GM23248 (cell line): ENCODE data around the gene TRIM29. TPM values are rescaled to one million over a fixed set of nuclear protein-coding genes. Genes with fewer than 3 reads are reported as not detected.
A peak's percentile ranks its signal among the peaks of the same experiment; 100 is the strongest.

ENCODE experiments used
- DNase-seq: peaks from one replicate; pipeline ENCODE4 v3.0.0-alpha.2; 2015
- H2AFZ ChIP-seq: fragments of 200-600 bp; sonication (generic); 2 replicates; pipeline ENCODE4 v1.6.1; 2016; ENCODE audit warnings: antibody characterized with exemption
- H3F3A ChIP-seq: fragments of 200-600 bp; sonication (generic); 2 replicates; pipeline ENCODE4 v1.6.1; 2016; ENCODE audit warnings: mild to moderate bottlenecking, antibody characterized with exemption, mixed run types; ENCODE audit not compliant: insufficient read depth
- H3K27ac ChIP-seq: fragments of 200-600 bp; sonication (generic); 2 replicates; pipeline ENCODE4 v1.5.1; 2016; ENCODE audit warnings: mild to moderate bottlenecking
- H3K27me3 ChIP-seq: fragments of 200-600 bp; sonication (generic); replicated peaks from 2 replicates; pipeline ENCODE4 v1.6.1; 2016; ENCODE audit warnings: mild to moderate bottlenecking; ENCODE audit not compliant: insufficient read depth
- H3K36me3 ChIP-seq: fragments of 200-600 bp; sonication (generic); 2 replicates; pipeline ENCODE4 v1.6.1; 2016; ENCODE audit warnings: low read depth, mild to moderate bottlenecking
- H3K4me1 ChIP-seq: fragments of 200-600 bp; sonication (generic); 2 replicates; pipeline ENCODE4 v1.6.1; 2016; ENCODE audit warnings: mild to moderate bottlenecking; ENCODE audit not compliant: insufficient read depth
- H3K4me2 ChIP-seq: fragments of 200-600 bp; sonication (generic); one replicate; pipeline ENCODE4 v1.6.1; 2016; ENCODE audit warnings: mild to moderate bottlenecking; ENCODE audit not compliant: unreplicated experiment
- H3K4me3 ChIP-seq: fragments of 200-600 bp; sonication (generic); 2 replicates; pipeline ENCODE4 v1.5.1; 2016; ENCODE audit warnings: mild to moderate bottlenecking
- H3K79me2 ChIP-seq: fragments of 200-600 bp; sonication (generic); 2 replicates; pipeline ENCODE4 v1.6.1; 2016; ENCODE audit warnings: mild to moderate bottlenecking; ENCODE audit not compliant: insufficient read depth
- H3K9ac ChIP-seq: fragments of 200-600 bp; sonication (generic); 2 replicates; pipeline ENCODE4 v1.6.1; 2016; ENCODE audit warnings: mild to moderate bottlenecking
- H3K9me2 ChIP-seq: fragments of 200-600 bp; sonication (generic); 2 replicates; pipeline ENCODE4 v1.6.1; 2016; ENCODE audit warnings: mixed run types, mild to moderate bottlenecking, moderate library complexity; ENCODE audit not compliant: insufficient read depth
- H3K9me3 ChIP-seq: fragments of 200-600 bp; sonication (generic); one replicate; pipeline ENCODE4 v1.6.1; 2017; ENCODE audit warnings: low read depth
- H4K20me1 ChIP-seq: fragments of 200-600 bp; sonication (generic); 2 replicates; pipeline ENCODE4 v1.6.0; 2016; ENCODE audit not compliant: insufficient read depth
- EZH2 ChIP-seq: fragments of 200-600 bp; sonication (generic); IDR thresholded peaks from 2 replicates; pipeline ENCODE4 v1.6.1; 2018; ENCODE audit warnings: antibody characterized with exemption, mild to moderate bottlenecking; ENCODE audit not compliant: insufficient read depth, poor library complexity, severe bottlenecking
- EZH2phosphoT487 ChIP-seq: fragments of 200-600 bp; sonication (generic); IDR thresholded peaks from 2 replicates; pipeline ENCODE4 v1.6.1; 2018; ENCODE audit warnings: antibody characterized with exemption, moderate library complexity, mild to moderate bottlenecking, low read depth; ENCODE audit not compliant: insufficient read depth
- WGBS, 2 experiments: methylation state at CpG; one replicate each; pipeline ENCODE4 v1.1.6; 2015 to 2017; ENCODE audit warnings: low lambda C conversion rate in 2 of 2, low coverage in 1 of 2; ENCODE audit errors: missing lambda C conversion rate in 2 of 2; 5-methylcytosine and 5-hydroxymethylcytosine counted together
- in situ Hi-C: fragments of 300-500 bp; cut with MboI; formaldehyde crosslinking; loops from 2 replicates; pipeline ENCODE4 v1.15.0; 2020
- polyA plus RNA-seq: library from polyadenylated mRNA; unstranded; fragments of >200 nt; fragmentation: Nextera tagmentation; extraction: Ambion mirVana; gene quantifications from 2 replicates; pipeline ENCODE4 v1.2.1, GENCODE V29; 2016
- total RNA-seq: library from RNA; depleted of rRNA; stranded (reverse); fragments of >200 nt; shearing (Covaris generic); gene quantifications from 2 replicates; pipeline ENCODE4 v1.2.3, GENCODE V29; 2014

The TRIM29 gene
- total and polyA plus RNA-seq, 2 experiments from 2014 or later: 0.86 TPM; not detected in 1

- Histone ChIP-seq H2AFZ (no peak overlapping the region), H3K9me3 (no peaks in the 10 kb centered on the region), H3F3A (no peaks in the 10 kb centered on the region), H3K27ac (no peak overlapping the region), H3K36me3 (no peaks in the 10 kb centered on the region), H3K4me1 (no peaks in the 10 kb centered on the region), H3K4me2 (no peak overlapping the region), H3K9me2 (no peaks in the 10 kb centered on the region), H4K20me1 (no peaks in the 10 kb centered on the region), H3K9ac (no peak overlapping the region), H3K79me2 (no peaks in the 10 kb centered on the region), H3K27me3 (peaks cover 22% of the 10 kb centered on the region), H3K4me3 (no peak overlapping the region)
- in situ Hi-C loops: loop anchor here (25.0 kb wide), 1 partner anchor 625 kb away; no protein-coding TSS in a partner anchor
- DNase-seq: no peak
- TF ChIP-seq EZH2 (no peak), EZH2phosphoT487 (no peak)
- WGBS, 2 experiments: 76 to 79% methylated on average over 15 of the region's 15 CpGs
Measured at GRCh38 chr11:120112174-120112796, 25.6 kb downstream of the TRIM29 start.

- H3K79me2 ChIP-seq: no peaks in the 10 kb centered on the region
- H3K9me2 ChIP-seq: no peaks in the 10 kb centered on the region
- DNase-seq: no peak
- H3F3A ChIP-seq: no peaks in the 10 kb centered on the region
- no peak overlapping the region for H2AFZ ChIP-seq
- no peak overlapping the region for H3K27ac ChIP-seq
- H3K9ac ChIP-seq: no peak overlapping the region
- TF ChIP-seq EZH2phosphoT487 (no peak), EZH2 (no peak)
- no peaks in the 10 kb centered on the region for H4K20me1 ChIP-seq
- no peaks in the 10 kb centered on the region for H3K36me3 ChIP-seq
- no peaks in the 10 kb centered on the region for H3K9me3 ChIP-seq
- H3K27me3 ChIP-seq: peaks cover 26% of the 10 kb centered on the region
- in situ Hi-C loops: loop anchor here (25.0 kb wide), 1 partner anchor 622 kb away; no protein-coding TSS in a partner anchor
- H3K4me2 ChIP-seq: no peak overlapping the region
- no peaks in the 10 kb centered on the region for H3K4me1 ChIP-seq
- 77 to 83% methylated on average over 5 of the region's 5 CpGs for WGBS, 2 experiments
- no peak overlapping the region for H3K4me3 ChIP-seq
Measured at GRCh38 chr11:120109531-120109930, 28.4 kb downstream of the TRIM29 start.

GRCh38 chr11:120108785-120109168, 29.1 kb downstream of the TRIM29 start:
- Histone ChIP-seq H3K9ac (no peak overlapping the region), H3K9me3 (no peaks in the 10 kb centered on the region), H3K9me2 (no peaks in the 10 kb centered on the region), H3K79me2 (no peaks in the 10 kb centered on the region), H3K4me3 (no peak overlapping the region), H2AFZ (no peak overlapping the region), H3K4me1 (no peaks in the 10 kb centered on the region), H3K27me3 (peaks cover 25% of the 10 kb centered on the region), H3K27ac (no peak overlapping the region), H4K20me1 (no peaks in the 10 kb centered on the region), H3F3A (no peaks in the 10 kb centered on the region), H3K36me3 (no peaks in the 10 kb centered on the region), H3K4me2 (no peak overlapping the region)
- WGBS, 2 experiments: 32% methylated on average over 6 of the region's 6 CpGs
- in situ Hi-C loops: loop anchor here (25.0 kb wide), 1 partner anchor 621 kb away; no protein-coding TSS in a partner anchor
- no peak for TF ChIP-seq EZH2phosphoT487
- no peak for TF ChIP-seq EZH2
- no peak for DNase-seq

- H3K27me3 ChIP-seq: peaks cover 25% of the 10 kb centered on the region
- H2AFZ ChIP-seq: no peak overlapping the region
- no peaks in the 10 kb centered on the region for H3K9me2 ChIP-seq
- no peak overlapping the region for H3K4me2 ChIP-seq
- no peaks in the 10 kb centered on the region for H3K36me3 ChIP-seq
- in situ Hi-C loops: loop anchor here (25.0 kb wide), 1 partner anchor 621 kb away; no protein-coding TSS in a partner anchor
- 2% methylated on average over 6 of the region's 6 CpGs for WGBS, 2 experiments
- H3F3A ChIP-seq: no peaks in the 10 kb centered on the region
- H3K4me1 ChIP-seq: no peaks in the 10 kb centered on the region
- no peak for TF ChIP-seq EZH2
- no peak for TF ChIP-seq EZH2phosphoT487
- H3K9ac ChIP-seq: no peak overlapping the region
- DNase-seq: peak; percentile 77
- no peak overlapping the region for H3K4me3 ChIP-seq
- no peaks in the 10 kb centered on the region for H3K9me3 ChIP-seq
- no peaks in the 10 kb centered on the region for H3K79me2 ChIP-seq
- no peaks in the 10 kb centered on the region for H4K20me1 ChIP-seq
- H3K27ac ChIP-seq: no peak overlapping the region
Measured at GRCh38 chr11:120108154-120108784, 29.6 kb downstream of the TRIM29 start.
